Adrenal gland (tissue), 12 donors: ENCODE results near the gene LUM. TPM values are rescaled to one million over a fixed set of nuclear protein-coding genes. Genes with fewer than 3 reads are reported as not detected.

ENCODE experiments used
- DNase-seq, 7 donors: peaks; one replicate each; pipeline ENCODE4 v3.0.0-alpha.2; 2019 to 2020
- H3K27ac ChIP-seq, 5 donors: fragments of 200-600 bp; sonication (generic) in 4 of 5; 1 replicate in 3 of 5; 2 replicates in 2 of 5; pipeline versions ENCODE4 v1.5.1 to v1.8.0; 2016 to 2020; ENCODE audit warnings: mild to moderate bottlenecking in 1 of 5
- H3K27me3 ChIP-seq: fragments of 200-600 bp; 2 replicates; pipeline ENCODE4 v1.8.0; 2021
- H3K36me3 ChIP-seq, 2 donors: fragments of 200-600 bp; replicated peaks in 1 of 2; 1 replicate in 1 of 2; 2 replicates in 1 of 2; pipeline versions ENCODE4 v1.5.1 to v1.8.0; 2018 to 2022
- H3K4me1 ChIP-seq, 2 donors: fragments of 200-600 bp; replicated peaks in 1 of 2; 1 replicate in 1 of 2; 2 replicates in 1 of 2; pipeline versions ENCODE4 v1.5.1 to v1.8.0; 2018 to 2021
- H3K4me3 ChIP-seq, 4 donors: fragments of 200-600 bp; sonication (generic) in 3 of 4; one replicate each; pipeline ENCODE4 v1.5.1; 2016 to 2018
- H3K9me3 ChIP-seq, 3 donors: fragments of 200-600 bp; sonication (generic) in 1 of 3; replicated peaks in 1 of 3; 1 replicate in 2 of 3; 2 replicates in 1 of 3; pipeline versions ENCODE4 v1.5.1 to v1.8.0; 2016 to 2021
- CTCF ChIP-seq, 6 experiments: fragments of 450-650 bp in 4 of 6; fragments of 200-600 bp in 2 of 6; sonication (generic) in 1 of 6; IDR thresholded peaks; 1 replicate in 5 of 6; 2 replicates in 1 of 6; pipeline versions ENCODE4 v1.5.1 to v1.8.0; 2016 to 2021; ENCODE audit warnings: antibody characterized with exemption in 6 of 6, mild to moderate bottlenecking in 2 of 6, moderate library complexity in 1 of 6
- POLR2A ChIP-seq, 2 donors: fragments of 450-650 bp; IDR thresholded peaks; one replicate each; pipeline ENCODE4 v1.6.1; 2017; ENCODE audit warnings: antibody characterized with exemption in 2 of 2, mild to moderate bottlenecking in 2 of 2, moderate library complexity in 1 of 2
- WGBS, 4 donors: extraction: QIAGEN DNeasy Blood & Tissue Kit in 2 of 4; methylation state at CpG; one replicate each; pipeline versions ENCODE4 v1.1.5 to v1.1.7; 2013 to 2017; 5-methylcytosine and 5-hydroxymethylcytosine counted together
- intact Hi-C, 2 donors: fragments of 100-400 bp; cut with DNase I; formaldehyde crosslinking; loops; one replicate each; pipeline versions ENCODE4 v1.14.1 to v1.15.0; 2022 to 2023
- polyA plus RNA-seq, 3 donors: library from polyadenylated mRNA; stranded (reverse); fragments of 200-250 nt in 2 of 3; fragments of 350-450 nt in 1 of 3; fragmentation: Illumina TruSeq in 1 of 3; extraction: RNeasy Lipid Tissue Mini Kit (QIAGEN cat#74804) in 1 of 3; gene quantifications; one replicate each; pipeline ENCODE4 v1.2.3, GENCODE V29; 2013 to 2014
- total RNA-seq, 9 donors: library from RNA; depleted of rRNA in 4 of 9; stranded (reverse); fragments of >200 nt in 4 of 9; fragments of 120-200 nt in 1 of 9; fragmentation: NEBNext Ultra II Directional in 1 of 9; extraction: Animal tissue kit (Norgen Biotek cat#: 25700) in 1 of 9; gene quantifications; one replicate each; pipeline versions ENCODE4 v1.1.0 to v1.2.4, GENCODE V29; 2013 to 2023
- donor health status: healthy with polysubstance abuse.
- donor health status: Bipolar disorder and iron deficiency.
- donor health status: DM: yes; HTN: yes; CAD: no.
- donor health status: DM: no; HTN: no; CAD: no.
- donor health status: DM: no; HTN: no; CAD: no.
- donor health status: DM: yes; HTN: yes; CAD: no.

Gene LUM
- total and polyA plus RNA-seq, 12 donors: 68.2 to 1,150 (median 385) TPM

- no peak for DNase-seq
- no peak for TF ChIP-seq POLR2A (IDR thresholded peaks at IDR 0.05)
- no peak for TF ChIP-seq CTCF (IDR thresholded peaks at IDR 0.05)
- Histone ChIP-seq H3K27me3 (no peaks in the 10 kb centered on the region), H3K9me3 (no peaks in the 10 kb centered on the region), H3K4me3 (no peak overlapping the region), H3K4me1 (no peaks in the 10 kb centered on the region), H3K27ac (no peak overlapping the region), H3K36me3 (no peaks in the 10 kb centered on the region)
- intact Hi-C loops: no loop called here
- 78 to 90% (median 86%) methylated on average over 2 of the region's 2 CpGs for WGBS, 4 donors
Measured at GRCh38 chr12:91072931-91073330, 38.4 kb downstream of the LUM start.

- Histone ChIP-seq H3K4me3 (no peak overlapping the region), H3K4me1 (no peaks in the 10 kb centered on the region), H3K9me3 (no peaks in the 10 kb centered on the region), H3K36me3 (no peaks in the 10 kb centered on the region), H3K27ac (no peak overlapping the region), H3K27me3 (no peaks in the 10 kb centered on the region)
- TF ChIP-seq POLR2A (IDR thresholded peaks at IDR 0.05): no peak
- intact Hi-C loops: no loop called here
- DNase-seq: no peak
Measured at GRCh38 chr12:91070936-91071335, 40.4 kb downstream of the LUM start.

GRCh38 chr12:91065396-91065795, 45.9 kb downstream of the LUM start:
- no peak for DNase-seq
- WGBS, 4 donors: 82 to 90% (median 86%) methylated on average over 3 of the region's 3 CpGs
- TF ChIP-seq POLR2A (IDR thresholded peaks at IDR 0.05) (no peak), CTCF (IDR thresholded peaks at IDR 0.05) (no peak)
- H3K9me3 ChIP-seq: no peaks in the 10 kb centered on the region
- H3K36me3 ChIP-seq: no peaks in the 10 kb centered on the region
- H3K27me3 ChIP-seq: no peaks in the 10 kb centered on the region
- no peak overlapping the region for H3K4me3 ChIP-seq
- H3K27ac ChIP-seq: no peak overlapping the region
- H3K4me1 ChIP-seq: no peaks in the 10 kb centered on the region
- intact Hi-C loops: no loop called here

GRCh38 chr12:91064640-91065039, 46.7 kb downstream of the LUM start:
- H3K9me3 ChIP-seq: no peaks in the 10 kb centered on the region
- intact Hi-C loops: no loop called here
- H3K27ac ChIP-seq: no peak overlapping the region
- TF ChIP-seq POLR2A (IDR thresholded peaks at IDR 0.05) (no peak), CTCF (IDR thresholded peaks at IDR 0.05) (no peak)
- no peaks in the 10 kb centered on the region for H3K4me1 ChIP-seq
- no peaks in the 10 kb centered on the region for H3K36me3 ChIP-seq
- no peaks in the 10 kb centered on the region for H3K27me3 ChIP-seq
- no peak for DNase-seq
- WGBS, 4 donors: 54 to 79% (median 72%) methylated on average over 3 of the region's 3 CpGs
- no peak overlapping the region for H3K4me3 ChIP-seq

- WGBS, 4 donors: 83 to 100% (median 90%) methylated on average over 1 of the region's 1 CpG
- intact Hi-C loops: no loop called here
- Histone ChIP-seq H3K4me1 (no peaks in the 10 kb centered on the region), H3K27ac (no peak overlapping the region), H3K27me3 (no peaks in the 10 kb centered on the region), H3K4me3 (no peak overlapping the region), H3K9me3 (no peaks in the 10 kb centered on the region), H3K36me3 (no peaks in the 10 kb centered on the region)
- TF ChIP-seq CTCF (IDR thresholded peaks at IDR 0.05) (no peak), POLR2A (IDR thresholded peaks at IDR 0.05) (no peak)
- DNase-seq: no peak
Measured at GRCh38 chr12:91061091-91061490, 50.2 kb downstream of the LUM start.
